GM12874 (cell line): ENCODE results near the gene SYCE1.

Experiments
- TF ChIP-seq, protein P1 (sequence below): IDR thresholded peaks from 2 replicates; pipeline ENCODE4 v1.5.1; 2011; ENCODE audit warnings: low read depth, mild to moderate bottlenecking, control low read depth, low read length, moderate library complexity; ENCODE audit not compliant: insufficient read depth

The SYCE1 gene

DNA sequence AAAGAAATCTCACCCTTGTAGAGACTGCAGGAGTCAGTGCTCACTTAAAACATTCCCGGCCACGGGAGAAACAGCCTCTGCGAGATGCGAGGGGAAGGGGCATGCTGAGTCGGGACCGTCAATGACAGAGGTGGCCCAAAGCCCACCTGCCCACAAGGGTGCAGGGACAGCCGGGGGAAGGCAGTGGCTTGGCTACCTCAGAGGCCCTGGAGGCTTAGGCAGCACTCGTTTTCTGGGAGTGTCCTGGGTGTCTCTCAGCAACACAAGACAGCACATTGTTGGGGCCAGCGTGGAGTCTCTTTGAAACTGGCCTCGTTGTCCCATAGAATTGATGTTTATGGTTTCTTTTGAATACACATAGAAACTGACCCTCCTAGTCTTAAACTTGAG is 25.6 kb upstream of the SYCE1 start:
- TF ChIP-seq, protein P1, sequence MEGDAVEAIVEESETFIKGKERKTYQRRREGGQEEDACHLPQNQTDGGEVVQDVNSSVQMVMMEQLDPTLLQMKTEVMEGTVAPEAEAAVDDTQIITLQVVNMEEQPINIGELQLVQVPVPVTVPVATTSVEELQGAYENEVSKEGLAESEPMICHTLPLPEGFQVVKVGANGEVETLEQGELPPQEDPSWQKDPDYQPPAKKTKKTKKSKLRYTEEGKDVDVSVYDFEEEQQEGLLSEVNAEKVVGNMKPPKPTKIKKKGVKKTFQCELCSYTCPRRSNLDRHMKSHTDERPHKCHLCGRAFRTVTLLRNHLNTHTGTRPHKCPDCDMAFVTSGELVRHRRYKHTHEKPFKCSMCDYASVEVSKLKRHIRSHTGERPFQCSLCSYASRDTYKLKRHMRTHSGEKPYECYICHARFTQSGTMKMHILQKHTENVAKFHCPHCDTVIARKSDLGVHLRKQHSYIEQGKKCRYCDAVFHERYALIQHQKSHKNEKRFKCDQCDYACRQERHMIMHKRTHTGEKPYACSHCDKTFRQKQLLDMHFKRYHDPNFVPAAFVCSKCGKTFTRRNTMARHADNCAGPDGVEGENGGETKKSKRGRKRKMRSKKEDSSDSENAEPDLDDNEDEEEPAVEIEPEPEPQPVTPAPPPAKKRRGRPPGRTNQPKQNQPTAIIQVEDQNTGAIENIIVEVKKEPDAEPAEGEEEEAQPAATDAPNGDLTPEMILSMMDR, result no peak

DNA sequence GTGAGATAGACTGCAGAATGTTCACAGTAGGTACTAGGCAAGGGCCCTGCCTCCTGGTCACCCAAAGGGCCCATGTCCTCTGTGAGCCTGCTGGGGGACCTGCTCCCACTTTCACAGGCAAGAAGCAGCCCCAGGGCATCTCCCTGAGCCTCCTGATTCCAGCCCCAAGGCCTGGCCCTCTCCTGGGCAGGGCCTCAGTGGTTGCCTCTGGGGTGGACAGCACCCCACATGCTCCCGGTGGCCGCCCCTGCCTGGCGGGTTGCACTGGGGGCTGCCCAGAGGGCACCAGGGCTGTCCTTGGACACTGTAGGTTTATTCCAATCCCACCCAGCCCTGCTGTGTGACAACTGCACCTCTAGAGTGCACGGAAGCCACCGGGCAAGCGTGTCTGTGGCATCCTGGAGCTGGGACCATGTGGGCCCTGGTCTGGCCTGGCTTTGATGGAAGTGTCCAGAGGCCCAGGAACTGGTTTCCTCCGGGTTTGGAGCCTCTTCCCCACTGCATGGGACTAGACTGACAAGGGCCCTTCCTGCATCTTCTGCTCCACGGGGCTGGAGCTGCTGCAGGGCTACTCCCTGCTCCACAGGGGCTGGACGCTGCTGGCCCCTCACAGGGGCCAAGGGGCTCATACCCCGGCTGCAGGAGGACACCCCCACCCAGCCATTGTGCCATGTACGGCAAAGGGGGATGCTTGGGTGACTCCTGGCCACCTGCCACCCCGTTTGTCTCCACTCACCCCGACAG is 25.0 kb upstream of the SYCE1 start:
- TF ChIP-seq, protein P1, result no peak

DNA sequence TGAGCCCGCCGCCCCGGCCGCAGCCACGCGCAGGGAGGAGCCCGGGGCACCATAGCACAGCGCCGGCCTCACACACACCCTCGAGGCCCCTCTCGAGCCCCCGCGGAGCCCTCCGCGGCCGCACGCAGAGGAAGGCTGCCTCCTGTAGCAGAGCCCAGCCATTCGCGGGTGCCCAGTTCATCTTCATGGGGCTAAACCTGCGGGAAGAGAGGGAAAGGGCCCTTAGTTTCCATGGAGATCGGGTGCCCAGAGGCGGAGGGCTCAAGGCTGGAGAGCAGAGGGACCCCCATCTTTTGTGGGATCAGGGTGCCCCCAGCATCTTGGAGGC is 2.9 kb upstream of the SYCE1 start:
- TF ChIP-seq, protein P1, result no peak

DNA sequence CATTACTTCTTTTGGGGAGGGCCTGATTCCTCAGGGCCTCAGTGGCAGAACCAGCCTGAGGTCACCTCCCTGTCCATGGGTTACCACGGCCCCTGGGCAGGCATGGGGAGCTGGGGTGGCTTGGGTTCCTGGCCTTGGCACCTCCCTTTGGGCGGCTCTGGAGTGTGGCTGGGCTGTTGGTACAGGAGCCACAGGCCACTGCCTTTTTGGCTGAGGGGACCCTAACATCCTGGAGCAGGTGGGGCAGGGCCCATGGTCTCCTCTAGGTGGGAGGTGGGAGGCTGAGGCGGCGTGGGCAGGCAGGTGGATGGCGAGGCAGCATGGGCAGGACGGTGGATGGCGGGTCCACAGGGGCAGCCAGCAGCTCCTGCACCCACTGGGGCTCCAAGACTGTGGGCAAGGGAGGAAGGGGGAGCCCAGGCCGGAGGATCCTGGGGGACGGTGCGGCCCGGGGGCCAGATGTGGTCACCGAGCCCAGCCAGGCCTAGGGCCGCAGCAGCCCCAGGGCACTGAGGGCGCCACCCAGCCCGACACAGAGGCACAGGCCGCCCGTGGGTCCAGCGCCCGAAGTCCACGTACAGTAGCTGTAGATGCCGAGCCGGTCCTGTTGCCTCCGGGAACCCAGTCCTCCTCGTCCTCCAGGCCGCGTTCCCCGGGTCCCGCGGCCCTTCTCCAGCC is 2.4 kb upstream of the SYCE1 start:
- TF ChIP-seq, protein P1, result no peak

DNA sequence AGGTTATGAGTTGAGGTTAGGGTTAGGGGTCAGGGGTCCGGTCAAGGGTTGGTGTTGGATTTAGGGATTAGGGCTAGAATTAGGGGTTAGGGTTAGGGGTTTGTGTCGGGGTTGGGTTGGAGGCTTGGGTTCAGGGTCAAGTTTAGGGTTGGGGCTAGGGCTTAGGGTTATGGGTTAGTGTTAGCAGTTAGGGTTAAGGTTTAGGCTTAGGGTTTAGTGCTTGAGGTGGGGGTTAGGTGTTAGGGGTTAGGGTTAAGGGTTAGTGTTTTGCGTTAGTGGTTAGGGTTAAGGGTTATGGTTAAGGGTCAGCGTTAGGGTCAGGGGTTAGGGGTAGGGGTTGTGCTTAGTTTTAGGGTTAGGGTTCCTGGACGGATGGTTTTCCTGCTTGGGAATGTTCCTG is 1.7 kb upstream of the SYCE1 start:
- TF ChIP-seq, protein P1, result no peak

DNA sequence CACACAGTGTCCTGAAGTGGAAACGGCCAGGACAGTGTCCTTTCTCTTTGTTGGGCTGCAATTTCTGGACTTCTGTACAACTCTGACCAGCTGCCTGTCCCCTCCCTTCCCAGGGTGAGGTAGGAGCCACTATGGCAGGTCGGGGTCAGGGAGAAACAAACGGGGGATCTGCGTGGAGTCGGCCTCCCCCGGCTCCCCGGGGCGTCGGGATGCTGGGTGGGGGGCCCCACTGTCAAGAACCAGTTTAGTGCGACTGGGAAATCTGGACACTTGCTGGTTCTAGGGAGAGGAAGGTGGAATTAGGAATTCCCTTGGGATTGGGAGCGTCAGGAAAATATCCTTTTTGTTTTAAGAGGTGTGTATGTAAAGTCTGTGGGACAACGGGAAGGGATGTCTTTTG is 567 bp downstream of the SYCE1 start:
- TF ChIP-seq, protein P1, result no peak

DNA sequence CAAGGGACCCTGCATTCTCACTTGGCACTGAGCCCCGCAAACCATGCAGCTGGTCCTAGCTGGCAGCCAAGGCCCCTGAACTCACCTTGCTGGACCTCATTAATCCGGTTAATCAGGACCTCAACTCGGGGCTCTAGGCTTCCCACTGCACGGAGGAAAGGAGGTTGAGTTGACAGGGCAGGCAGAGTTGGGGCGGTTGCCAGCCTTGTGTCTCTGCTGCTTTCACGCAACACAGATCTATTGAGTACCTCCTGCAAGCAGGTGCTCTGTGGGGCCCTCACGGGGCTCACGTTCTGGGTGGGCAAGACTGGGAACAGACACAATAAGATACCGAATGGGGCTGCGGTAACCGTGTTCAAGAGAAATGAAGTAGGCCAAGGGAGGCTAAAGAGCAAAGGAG is 6.2 kb downstream of the SYCE1 start:
- TF ChIP-seq, protein P1, result no peak
